GM12875 (cell line): ENCODE measurements around the gene TRMT44.

Experiments
- H3K4me3 ChIP-seq: one replicate; pipeline ENCODE4 v1.5.1; 2011; ENCODE audit warnings: low read depth, low read length, control low read depth
- TF ChIP-seq, protein P1 (sequence below): IDR thresholded peaks from 2 replicates; pipeline ENCODE4 v1.5.1; 2011; ENCODE audit warnings: low read depth, mild to moderate bottlenecking, control low read depth, inconsistent platforms, low read length, moderate library complexity, borderline replicate concordance; ENCODE audit not compliant: insufficient read depth

TRMT44 gene, protein sequence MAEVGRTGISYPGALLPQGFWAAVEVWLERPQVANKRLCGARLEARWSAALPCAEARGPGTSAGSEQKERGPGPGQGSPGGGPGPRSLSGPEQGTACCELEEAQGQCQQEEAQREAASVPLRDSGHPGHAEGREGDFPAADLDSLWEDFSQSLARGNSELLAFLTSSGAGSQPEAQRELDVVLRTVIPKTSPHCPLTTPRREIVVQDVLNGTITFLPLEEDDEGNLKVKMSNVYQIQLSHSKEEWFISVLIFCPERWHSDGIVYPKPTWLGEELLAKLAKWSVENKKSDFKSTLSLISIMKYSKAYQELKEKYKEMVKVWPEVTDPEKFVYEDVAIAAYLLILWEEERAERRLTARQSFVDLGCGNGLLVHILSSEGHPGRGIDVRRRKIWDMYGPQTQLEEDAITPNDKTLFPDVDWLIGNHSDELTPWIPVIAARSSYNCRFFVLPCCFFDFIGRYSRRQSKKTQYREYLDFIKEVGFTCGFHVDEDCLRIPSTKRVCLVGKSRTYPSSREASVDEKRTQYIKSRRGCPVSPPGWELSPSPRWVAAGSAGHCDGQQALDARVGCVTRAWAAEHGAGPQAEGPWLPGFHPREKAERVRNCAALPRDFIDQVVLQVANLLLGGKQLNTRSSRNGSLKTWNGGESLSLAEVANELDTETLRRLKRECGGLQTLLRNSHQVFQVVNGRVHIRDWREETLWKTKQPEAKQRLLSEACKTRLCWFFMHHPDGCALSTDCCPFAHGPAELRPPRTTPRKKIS

DNA sequence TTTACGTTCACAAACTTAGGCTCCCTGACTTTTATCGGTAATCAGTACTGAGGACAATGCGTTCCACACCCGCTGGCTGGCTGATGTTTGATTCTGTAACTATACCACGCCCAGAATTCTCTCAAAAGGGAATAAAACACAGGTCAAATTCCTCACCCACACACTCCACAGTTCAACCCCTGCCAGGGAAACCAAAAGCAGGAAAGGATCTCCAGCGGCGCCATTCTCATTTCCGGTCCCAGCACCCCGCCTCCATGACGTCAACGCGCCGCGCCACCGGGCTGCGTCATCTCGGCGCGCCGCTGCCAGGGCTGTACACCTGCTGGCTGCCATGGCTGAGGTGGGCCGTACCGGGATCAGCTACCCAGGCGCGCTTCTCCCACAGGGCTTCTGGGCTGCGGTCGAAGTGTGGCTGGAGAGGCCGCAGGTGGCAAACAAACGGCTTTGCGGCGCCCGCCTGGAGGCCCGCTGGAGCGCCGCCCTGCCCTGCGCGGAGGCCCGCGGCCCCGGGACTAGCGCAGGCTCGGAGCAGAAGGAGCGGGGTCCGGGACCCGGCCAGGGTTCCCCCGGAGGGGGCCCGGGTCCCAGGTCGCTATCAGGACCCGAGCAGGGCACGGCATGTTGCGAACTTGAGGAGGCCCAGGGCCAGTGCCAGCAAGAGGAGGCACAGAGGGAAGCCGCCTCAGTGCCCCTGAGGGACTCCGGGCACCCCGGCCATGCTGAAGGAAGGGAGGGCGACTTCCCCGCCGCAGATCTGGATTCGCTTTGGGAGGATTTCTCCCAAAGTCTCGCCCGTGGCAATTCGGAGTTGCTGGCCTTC is at the start of gene TRMT44, which contains the start of gene ACOX3:
Gene TRMT44 (plus strand): TSS at position 286 of the 820 bp plus-strand sequence. CDS start 46 bp downstream, at position 332.
Gene ACOX3 (minus strand): TSS at position 232 of the 820 bp plus-strand sequence. CDS start 24,202 bp downstream, outside the sequence.
- TF ChIP-seq, protein P1, sequence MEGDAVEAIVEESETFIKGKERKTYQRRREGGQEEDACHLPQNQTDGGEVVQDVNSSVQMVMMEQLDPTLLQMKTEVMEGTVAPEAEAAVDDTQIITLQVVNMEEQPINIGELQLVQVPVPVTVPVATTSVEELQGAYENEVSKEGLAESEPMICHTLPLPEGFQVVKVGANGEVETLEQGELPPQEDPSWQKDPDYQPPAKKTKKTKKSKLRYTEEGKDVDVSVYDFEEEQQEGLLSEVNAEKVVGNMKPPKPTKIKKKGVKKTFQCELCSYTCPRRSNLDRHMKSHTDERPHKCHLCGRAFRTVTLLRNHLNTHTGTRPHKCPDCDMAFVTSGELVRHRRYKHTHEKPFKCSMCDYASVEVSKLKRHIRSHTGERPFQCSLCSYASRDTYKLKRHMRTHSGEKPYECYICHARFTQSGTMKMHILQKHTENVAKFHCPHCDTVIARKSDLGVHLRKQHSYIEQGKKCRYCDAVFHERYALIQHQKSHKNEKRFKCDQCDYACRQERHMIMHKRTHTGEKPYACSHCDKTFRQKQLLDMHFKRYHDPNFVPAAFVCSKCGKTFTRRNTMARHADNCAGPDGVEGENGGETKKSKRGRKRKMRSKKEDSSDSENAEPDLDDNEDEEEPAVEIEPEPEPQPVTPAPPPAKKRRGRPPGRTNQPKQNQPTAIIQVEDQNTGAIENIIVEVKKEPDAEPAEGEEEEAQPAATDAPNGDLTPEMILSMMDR, result no peak

DNA sequence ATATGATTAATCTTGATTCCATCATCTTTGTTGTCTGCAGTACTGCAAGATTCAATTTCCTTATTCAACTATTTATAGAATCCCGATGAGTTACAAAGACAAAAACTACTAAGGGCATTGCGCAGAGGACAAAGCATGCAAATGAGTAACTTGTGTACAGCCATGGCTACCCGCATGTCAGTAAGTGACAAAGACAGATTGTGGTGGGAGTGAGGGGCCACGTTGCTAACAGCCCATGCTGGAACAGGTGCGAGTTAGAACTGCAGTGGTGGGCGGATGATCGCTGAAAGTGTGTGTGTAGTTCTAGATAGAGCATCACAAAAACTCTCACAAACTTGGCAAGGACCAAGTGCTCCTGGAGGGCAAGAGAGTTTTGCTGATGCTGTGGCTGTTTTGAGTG is 49.5 kb upstream of the TRMT44 start:
- no peak overlapping the region for H3K4me3 ChIP-seq
- TF ChIP-seq, protein P1, result no peak

More for the DNA sequence above, at the start of gene TRMT44, which contains the start of gene ACOX3:
- peak within 1 kb of the TSS; percentile 88 for H3K4me3 ChIP-seq

DNA sequence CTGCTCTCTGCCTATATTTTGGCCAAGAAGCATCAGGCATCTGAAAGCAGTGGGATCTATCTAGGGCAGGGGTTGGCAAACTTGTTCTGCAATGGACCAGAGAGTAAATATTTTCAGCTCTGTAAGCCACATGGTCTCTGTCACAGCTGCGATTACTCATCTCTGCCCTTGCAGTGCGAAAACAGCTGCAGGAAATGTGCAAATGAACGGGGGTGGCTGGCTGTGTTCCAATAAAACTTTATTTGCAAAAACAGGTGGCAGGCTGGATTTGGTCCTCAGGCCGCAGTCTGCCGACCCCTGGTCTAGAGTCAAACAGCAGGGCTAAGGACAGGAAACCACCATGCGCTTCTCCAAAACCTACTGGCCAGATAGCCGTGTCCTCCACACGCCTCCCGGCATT is 48.6 kb upstream of the TRMT44 start:
- H3K4me3 ChIP-seq, result no peak overlapping the region
- TF ChIP-seq, protein P1, result no peak

DNA sequence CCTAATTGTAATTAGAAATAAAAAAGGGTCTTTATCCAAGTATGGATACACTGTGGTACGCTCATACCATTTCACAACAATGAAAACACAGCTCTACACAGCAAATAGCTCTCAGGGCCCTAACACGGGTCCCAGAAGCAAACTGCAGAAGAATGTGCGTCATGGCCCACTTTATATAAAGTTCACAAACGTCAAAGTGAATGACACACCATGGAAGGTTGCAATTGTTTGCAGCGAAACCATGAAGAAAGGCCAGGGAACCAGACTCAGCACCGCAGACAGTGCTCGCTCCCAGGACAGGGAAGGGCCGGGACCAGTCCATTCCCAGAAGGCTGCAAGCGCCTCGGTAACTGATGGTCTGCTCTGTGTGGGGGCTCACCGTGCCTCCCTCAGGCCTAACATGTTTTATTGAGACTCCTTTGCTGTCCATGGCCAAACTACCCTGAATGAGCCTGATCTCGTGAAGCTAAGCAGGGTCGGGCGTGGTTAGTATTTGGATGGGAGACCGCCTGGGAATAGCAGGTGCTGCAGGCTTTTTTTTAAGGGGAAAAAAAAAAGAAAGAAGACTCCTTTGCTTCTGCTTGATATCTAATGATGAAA is 47.9 kb upstream of the TRMT44 start:
- no peak overlapping the region for H3K4me3 ChIP-seq
- TF ChIP-seq, protein P1, result no peak

DNA sequence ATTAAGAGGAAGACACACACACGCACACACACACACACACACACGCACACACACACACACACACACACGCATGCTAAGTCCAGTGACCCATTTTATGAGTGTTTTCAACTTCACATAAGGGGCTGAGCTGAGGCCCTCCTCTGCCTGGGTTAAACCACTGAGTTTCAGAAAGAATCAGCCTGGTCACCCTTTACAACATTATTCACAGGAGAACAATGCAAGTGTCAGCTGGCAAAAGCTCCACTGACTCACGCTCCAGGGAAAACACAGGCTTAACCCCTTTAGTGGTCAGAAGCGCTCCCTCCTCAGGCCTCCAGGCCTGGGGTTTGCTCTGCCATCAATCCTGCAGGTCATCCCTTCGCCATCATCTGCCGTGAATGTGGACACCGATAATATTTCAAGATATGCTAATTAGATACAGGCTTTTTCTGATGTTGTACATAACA is 47.0 kb upstream of the TRMT44 start:
- TF ChIP-seq, protein P1, result no peak

DNA sequence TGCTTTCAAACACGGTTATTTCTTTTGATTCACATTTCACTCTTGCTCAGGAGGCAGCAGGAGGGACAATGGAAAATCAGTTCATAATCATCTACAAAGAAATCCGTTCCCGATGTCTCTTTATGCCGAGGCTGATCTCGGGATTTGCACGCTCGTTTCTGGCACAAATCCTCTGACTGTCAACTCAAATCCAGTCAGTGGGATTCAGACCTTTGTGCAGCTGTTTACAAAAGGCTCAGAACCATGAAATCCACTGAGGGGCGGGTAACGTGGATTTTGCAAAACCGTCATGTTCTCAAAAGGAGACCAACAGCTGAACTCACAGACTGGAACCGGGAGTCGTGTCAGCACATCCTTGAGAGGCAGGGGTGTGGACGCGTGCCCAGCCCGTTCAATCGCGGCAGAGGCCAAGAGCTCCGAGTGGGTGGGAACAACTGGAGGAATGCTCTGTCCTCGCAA is 46.5 kb upstream of the TRMT44 start:
- H3K4me3 ChIP-seq, result no peak overlapping the region

More for the DNA sequence above, 47.0 kb upstream of the TRMT44 start:
- H3K4me3 ChIP-seq, result no peak overlapping the region

More for the DNA sequence above, 46.5 kb upstream of the TRMT44 start:
- TF ChIP-seq, protein P1, result no peak
